Mammary epithelial cell (primary cell): ENCODE measurements around the gene HDAC4.

ENCODE experiments used
- EZH2 ChIP-seq: IDR thresholded peaks from 2 replicates; pipeline ENCODE4 v1.6.1; 2012; ENCODE audit warnings: low read length, inconsistent platforms, borderline replicate concordance
- TF ChIP-seq, protein P1 (sequence below), 2 donors: IDR thresholded peaks in 1 of 2; conservative IDR thresholded peaks in 1 of 2; 2 replicates each; pipeline ENCODE4 v1.5.1; 2011 to 2012; ENCODE audit warnings: inconsistent platforms in 2 of 2, low read length in 2 of 2, mild to moderate bottlenecking in 2 of 2, control low read depth in 1 of 2, low read depth in 1 of 2; ENCODE audit not compliant: insufficient read depth in 1 of 2; ENCODE audit errors: extremely low read depth in 1 of 2

- TF ChIP-seq, protein P1, sequence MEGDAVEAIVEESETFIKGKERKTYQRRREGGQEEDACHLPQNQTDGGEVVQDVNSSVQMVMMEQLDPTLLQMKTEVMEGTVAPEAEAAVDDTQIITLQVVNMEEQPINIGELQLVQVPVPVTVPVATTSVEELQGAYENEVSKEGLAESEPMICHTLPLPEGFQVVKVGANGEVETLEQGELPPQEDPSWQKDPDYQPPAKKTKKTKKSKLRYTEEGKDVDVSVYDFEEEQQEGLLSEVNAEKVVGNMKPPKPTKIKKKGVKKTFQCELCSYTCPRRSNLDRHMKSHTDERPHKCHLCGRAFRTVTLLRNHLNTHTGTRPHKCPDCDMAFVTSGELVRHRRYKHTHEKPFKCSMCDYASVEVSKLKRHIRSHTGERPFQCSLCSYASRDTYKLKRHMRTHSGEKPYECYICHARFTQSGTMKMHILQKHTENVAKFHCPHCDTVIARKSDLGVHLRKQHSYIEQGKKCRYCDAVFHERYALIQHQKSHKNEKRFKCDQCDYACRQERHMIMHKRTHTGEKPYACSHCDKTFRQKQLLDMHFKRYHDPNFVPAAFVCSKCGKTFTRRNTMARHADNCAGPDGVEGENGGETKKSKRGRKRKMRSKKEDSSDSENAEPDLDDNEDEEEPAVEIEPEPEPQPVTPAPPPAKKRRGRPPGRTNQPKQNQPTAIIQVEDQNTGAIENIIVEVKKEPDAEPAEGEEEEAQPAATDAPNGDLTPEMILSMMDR (conservative IDR thresholded peaks at IDR 0.05 in 1 of 2, IDR thresholded peaks at IDR 0.05 in 1 of 2; ENCODE audit: extremely low read depth in 1 of 2, insufficient read depth in 1 of 2, low read depth in 1 of 2, low read length in 2 of 2) = no peak
- TF ChIP-seq EZH2 = no peak
Observed at GRCh38 chr2:239215988-239216613, 184.7 kb downstream of the HDAC4 start.
